ENCODE results near the gene JAKMIP2.
"Not testable (repeated sequence)": the region's sequence is repeated elsewhere in the genome, so short reads cannot be mapped to it uniquely, and the experiment has no call there.

The JAKMIP2 gene

GRCh38 chr5:147804334-147804733, 21.8 kb upstream of the JAKMIP2 start:
- no peak overlapping the region for H3K4me3 ChIP-seq (ENCODE audit: low read depth, low read length)
- no peak for TF ChIP-seq CTCF (IDR thresholded peaks at IDR 0.05; ENCODE audit: control insufficient read depth, extremely low read depth, insufficient read depth)
- DNase-seq (ENCODE audit: low read depth) = no peak

GRCh38 chr5:147803926-147804325, 21.4 kb upstream of the JAKMIP2 start:
- DNase-seq (ENCODE audit: low read depth) = no peak
- no peak for TF ChIP-seq CTCF (IDR thresholded peaks at IDR 0.05; ENCODE audit: control insufficient read depth, extremely low read depth, insufficient read depth)

GRCh38 chr5:147803161-147803560, 20.6 kb upstream of the JAKMIP2 start:
- not testable (repeated sequence) for H3K4me3 ChIP-seq (ENCODE audit: low read depth, low read length); DNase-seq (ENCODE audit: low read depth)

More at GRCh38 chr5:147803926-147804325, 21.4 kb upstream of the JAKMIP2 start:
- H3K4me3 ChIP-seq (ENCODE audit: low read depth, low read length) = no peak overlapping the region

GRCh38 chr5:147801461-147801860, 18.9 kb upstream of the JAKMIP2 start:
- H3K4me3 ChIP-seq (ENCODE audit: low read depth, low read length) = no peak overlapping the region
- no peak for DNase-seq (ENCODE audit: low read depth)
- no peak for TF ChIP-seq CTCF (IDR thresholded peaks at IDR 0.05; ENCODE audit: control insufficient read depth, extremely low read depth, insufficient read depth)

- no peak for DNase-seq (ENCODE audit: low read depth)
- no peak overlapping the region for H3K4me3 ChIP-seq (ENCODE audit: low read depth, low read length)
- no peak for TF ChIP-seq CTCF (IDR thresholded peaks at IDR 0.05; ENCODE audit: control insufficient read depth, extremely low read depth, insufficient read depth)
Measured at GRCh38 chr5:147800491-147800890, 18.0 kb upstream of the JAKMIP2 start.

- DNase-seq (ENCODE audit: low read depth) = no peak
- no peak for TF ChIP-seq CTCF (IDR thresholded peaks at IDR 0.05; ENCODE audit: control insufficient read depth, extremely low read depth, insufficient read depth)
- H3K4me3 ChIP-seq (ENCODE audit: low read depth, low read length) = no peak overlapping the region
Measured at GRCh38 chr5:147796556-147797308, 14.2 kb upstream of the JAKMIP2 start.

- no peak for DNase-seq (ENCODE audit: low read depth)
Measured at GRCh38 chr5:147791181-147791580, 8.7 kb upstream of the JAKMIP2 start.

More at GRCh38 chr5:147791181-147791580, 8.7 kb upstream of the JAKMIP2 start:
- no peak overlapping the region for H3K4me3 ChIP-seq (ENCODE audit: low read depth, low read length)
- TF ChIP-seq CTCF (IDR thresholded peaks at IDR 0.05; ENCODE audit: control insufficient read depth, extremely low read depth, insufficient read depth) = no peak
